SHP77 (cell line): Measurements from ENCODE around the gene CHN2.

Experiments
- DNase-seq, 2 experiments: peaks; one replicate each; lab custom pipeline; 2025; lab: John Stamatoyannopoulos, UW

CHN2 gene

DNA sequence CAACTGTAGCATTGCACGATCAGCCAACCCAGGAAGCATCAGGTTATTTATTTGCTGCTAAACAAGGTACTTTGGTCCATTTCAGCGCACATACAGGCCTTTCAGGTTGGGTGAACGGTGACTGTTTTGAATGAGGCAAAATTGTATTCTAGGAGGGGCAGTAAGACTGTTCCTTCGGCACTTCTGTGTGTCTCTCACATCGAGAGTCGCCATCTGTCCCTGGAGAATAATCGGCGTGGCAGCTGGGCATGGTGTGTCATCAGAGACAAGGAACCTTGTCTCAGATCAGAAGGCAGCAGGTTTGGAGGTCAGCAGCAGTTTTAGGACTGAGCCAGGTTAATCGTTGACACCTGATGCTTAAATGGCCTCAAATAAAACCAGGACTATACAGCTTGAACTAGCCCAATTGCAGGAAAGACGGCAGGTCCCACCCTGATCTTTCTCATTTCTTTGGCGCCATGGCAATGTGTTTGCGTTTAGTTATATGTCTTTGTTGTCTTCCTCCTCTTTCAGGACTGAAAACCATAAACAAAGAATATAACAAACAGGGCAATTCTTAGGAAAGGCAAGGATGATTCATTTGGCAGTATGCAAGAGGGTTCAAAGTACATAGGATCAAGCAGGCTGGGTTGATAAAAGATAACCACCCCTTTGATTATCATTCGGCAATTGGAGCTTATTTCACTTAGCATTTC, 277.0 kb downstream of the CHN2 start:
- DNase-seq: no peak

DNA sequence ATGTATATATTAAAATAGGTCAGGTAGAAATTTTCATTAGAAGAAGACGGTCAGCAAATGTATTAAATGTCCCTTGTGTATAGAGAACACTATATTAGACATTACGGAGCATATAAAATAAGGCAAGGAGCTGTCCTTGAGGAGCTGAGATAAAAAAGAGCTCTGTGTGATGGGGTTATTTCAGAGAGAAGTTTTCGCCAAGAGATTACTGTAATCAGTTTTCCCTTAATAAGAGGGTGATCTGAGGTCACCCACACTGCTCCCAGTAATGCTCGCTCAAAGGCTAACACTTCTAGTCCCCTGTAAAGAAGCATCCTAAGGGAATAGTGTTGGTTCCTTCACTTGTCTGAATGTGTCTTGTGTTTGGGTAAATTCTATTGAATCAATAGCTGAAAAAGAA, 282.3 kb downstream of the CHN2 start:
- no peak for DNase-seq

DNA sequence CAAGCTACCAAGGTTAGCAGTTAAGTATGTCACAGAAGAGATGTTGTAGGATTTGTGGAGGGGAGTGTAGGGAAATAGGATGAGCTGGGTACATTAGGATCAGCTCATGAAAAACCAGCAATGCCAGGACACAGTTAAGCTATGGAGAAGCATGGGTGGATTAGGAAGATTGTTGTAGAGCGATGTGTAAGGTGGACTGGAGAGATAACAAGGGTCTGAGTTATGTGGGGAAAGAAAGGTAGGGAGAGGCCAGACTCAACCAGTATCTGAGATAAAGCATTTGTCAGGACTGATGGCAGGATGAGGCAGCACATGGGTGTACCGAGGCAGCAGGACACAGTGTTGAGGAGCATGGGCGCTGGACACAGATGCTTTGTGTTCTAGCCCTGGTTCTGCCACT, 283.7 kb downstream of the CHN2 start:
- DNase-seq: no peak

DNA sequence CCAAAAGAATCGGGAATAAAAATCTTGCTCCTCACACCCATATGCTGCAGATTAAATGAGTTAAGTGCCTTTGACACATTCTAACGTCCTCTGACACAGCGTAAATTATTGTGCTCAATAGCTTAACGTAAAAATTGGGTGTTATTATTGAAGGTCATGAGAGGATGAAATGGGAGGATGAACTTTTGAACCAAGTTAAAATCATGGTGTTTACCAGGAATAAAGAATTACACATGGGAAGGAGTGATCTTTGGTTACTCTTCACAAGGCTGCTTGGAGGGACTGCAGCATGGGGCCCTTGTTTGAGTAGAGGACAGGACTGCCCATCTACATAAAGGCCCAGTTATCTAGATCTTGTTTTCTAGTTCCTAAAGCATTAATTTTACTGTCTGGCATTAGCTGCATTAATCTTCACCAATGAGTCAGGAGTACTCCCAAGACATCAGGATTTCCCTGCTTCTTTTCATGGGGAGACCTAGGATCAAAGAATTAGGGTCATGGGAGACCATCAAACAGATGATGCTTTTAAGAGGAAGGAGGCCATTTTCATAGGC, 284.2 kb downstream of the CHN2 start:
- DNase-seq: no peak

DNA sequence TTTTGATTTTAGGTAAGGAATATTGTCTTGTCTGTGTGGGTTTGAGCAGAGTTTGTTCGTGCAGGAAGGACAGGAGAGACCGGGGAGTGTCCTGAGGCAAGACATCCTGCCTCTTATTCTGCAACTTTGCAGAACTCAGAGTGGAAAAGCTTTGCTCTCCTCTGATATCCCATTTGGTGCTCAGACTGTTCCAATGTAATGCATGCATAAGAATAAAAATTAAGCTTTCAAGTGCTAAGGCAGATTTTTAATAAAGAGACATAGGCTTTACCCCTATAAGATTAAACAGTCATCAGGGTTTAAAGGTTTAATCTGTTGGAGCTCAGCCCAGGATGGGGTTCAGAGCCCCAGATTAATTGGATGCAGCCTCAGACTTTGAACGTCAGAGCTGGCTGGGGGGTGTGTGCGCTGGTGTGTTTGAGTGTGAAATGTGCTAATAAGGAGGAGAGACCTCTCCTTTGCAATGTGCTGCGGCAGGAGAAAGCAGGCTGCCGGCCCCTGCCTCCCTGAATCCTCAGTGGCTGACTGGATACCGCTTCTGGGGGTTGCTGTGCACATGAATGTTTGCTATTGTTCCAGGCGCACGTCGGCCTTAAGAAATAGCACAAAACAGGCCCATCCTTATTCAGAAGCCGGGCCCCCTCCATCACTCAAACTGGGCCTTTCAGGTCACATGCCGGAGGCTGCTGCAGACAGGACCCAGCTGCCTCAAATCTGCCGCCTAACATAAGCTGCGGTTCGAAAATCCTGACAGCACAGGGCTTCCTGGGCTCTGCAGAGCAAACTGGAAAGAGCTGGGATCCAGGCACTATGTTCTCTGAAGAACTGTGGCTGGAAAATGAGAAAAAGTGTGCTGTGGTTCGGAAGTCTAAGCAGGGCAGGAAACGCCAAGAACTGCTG, 285.0 kb downstream of the CHN2 start:
- DNase-seq: no peak

DNA sequence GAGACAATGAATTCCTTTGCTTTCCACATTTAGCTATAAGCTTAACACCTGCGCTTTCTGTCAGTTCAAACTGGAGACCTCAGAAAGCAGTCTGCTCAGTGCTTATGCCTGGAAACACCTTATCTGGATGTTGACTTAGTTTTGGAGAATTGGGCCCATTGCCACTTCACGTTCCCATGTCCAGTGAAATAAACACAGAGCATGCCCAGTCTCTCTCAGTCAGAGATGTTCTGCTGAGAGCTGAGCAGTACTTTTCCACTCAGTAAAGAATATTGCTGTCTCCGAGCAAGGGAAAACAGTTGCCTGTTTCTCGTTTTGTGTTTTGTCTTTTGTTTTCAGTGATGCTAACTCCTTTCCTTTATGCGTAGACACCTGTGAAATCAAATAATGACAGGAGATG, 285.9 kb downstream of the CHN2 start:
- peak; percentile 61 to 70 for DNase-seq

DNA sequence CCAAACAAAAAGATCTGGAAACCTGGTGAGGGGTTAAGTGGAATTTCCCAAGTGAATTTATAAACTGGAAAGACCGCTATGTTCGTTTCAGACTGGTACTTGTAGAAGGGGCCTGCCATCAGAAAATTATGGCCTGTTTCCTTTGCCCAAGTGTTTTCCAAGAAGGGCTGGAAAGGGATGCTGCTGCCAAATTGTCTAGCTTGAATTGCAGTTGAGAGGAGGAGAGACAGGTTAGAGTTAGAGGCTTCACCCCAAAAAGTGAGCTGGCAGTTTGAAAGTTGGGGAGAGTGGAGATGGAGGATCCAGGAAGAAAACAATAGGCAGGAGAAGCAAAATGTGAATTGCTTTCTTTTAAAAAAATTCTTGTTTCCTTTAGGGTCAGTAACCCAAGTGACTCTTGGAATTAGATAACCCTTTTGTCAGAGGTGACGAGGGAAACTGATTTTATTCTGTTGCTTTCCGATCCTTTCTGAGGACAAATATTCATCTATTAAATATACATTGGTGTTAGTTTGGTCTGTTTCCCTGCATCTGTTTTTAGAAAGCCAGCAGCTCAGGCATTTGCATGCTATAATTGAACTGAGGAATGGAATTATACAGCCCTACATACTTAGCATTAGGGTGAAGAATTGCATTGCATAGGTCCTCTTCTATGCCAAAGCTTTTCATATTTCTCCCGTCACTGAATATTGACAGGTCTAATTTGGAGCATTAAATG, 286.5 kb downstream of the CHN2 start:
- DNase-seq: no peak

DNA sequence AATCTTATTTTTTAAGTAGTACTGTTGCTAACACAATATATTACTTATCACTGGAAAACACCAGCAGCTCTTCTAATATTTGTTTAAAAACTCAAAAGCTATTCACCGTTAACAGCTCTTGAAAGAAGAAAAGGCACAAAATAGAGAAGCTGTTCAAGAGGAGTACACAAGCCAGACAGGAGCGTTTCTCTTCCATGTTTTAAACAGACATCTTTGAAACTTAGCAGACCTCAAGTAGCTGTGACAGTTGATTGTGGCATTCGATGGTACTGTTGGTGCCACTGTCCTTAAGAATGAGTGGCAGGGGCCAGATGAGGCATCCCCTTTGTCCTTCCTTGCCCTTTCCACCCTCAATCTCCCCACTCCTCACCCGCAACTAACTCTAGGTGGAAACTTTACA, 287.5 kb downstream of the CHN2 start:
- DNase-seq: no peak

DNA sequence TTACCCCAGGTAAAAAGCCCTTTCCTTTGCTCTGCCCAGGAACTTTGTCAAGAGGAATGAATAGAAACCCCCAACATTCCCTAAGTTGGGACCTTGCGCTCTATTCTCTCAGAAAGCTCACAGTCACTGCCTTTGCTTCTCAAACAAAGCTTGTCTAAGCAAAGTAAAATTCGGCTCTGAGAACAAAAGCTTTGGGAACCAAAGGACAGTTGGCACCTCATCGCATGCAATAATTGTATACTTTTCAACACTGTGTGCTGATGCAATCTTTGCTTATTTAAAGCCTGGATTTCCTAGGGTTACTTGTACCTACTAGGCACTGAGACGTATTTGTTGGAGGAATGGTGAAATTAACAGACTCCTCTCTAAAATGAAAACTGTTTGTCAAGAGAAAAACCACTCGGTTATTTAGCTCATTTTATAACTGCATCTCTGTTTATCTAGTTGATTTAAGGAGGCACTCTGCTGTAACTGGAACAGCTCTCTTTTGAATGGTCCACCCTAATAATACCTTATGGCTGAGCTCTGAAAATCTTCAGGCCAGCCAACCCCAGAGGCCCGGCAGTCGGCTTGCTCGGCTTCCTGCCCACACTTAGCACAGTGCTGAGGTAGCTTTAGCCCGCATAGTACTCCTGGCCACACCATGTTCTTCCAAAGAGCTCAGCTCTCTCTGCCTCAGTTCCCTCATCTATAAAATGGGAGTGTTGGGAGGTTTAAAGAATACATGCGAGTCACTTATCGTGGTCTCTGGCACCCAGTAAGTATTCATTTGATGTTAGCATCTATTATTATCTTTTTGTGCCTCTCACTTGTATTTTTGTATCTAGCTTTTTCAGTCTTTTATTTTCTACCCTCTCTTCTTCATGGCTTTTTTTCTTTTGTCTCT, 288.9 kb downstream of the CHN2 start:
- peak; percentile 23 to 30 for DNase-seq

DNA sequence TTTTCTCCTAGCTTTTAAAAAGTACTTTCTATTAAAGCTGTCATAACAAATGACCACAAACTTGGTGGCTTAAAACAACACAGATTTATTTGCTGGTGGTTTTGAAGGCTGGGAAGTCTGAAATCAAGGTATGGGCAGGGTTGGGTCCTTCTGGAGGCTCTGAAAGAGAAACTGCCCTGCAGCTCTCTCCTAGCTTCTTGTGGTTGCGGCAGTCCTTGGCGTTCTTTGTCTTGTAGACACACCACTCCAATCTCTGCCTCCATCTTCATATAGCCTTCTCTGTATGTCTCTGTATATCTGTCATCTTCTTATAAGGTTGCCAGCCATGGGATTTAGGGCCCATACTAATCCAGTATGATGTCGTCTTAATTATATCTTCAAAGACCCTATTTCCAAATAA, 289.7 kb downstream of the CHN2 start:
- no peak for DNase-seq

DNA sequence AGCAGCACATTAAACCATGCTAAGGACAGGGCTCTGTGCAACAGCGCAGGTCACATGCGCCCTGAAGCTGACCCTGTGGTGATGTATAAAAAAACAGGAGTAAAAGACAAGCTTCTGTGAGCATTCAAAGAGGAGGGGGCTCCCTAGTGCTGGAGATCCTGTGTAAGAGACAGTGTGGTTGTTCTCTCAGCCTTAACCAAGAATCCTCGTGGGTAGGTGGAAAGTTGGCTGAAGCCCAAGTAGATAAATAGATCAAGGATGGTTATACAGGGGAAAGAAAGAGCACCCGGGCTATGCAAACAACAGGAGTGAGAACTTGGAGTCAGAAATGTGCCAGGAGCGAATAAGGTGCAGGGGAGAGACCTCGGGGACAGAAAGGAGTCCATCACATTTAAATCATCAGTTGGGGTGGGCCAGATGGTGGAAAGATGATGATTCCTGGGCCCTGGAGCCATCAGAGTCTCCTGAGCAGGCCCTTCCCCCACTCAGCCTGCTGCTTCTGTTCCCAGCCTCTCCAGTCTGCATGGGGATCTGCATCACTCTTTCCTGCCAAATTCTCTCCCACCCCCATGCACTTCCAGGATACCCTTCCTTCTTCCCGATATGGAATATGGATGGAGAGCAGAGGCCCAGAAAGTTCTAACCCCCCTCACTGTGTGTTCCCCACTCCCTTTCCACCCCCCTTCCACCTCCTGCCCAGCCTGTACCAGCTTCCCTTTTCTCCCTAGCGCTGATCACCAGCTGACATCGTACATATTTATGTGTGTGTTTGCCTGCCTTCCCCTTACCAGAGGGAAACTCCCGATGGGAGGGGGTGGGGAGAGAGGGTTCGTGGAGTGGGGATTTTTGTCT, 291.0 kb downstream of the CHN2 start:
- peak; percentile 49 to 56 for DNase-seq

DNA sequence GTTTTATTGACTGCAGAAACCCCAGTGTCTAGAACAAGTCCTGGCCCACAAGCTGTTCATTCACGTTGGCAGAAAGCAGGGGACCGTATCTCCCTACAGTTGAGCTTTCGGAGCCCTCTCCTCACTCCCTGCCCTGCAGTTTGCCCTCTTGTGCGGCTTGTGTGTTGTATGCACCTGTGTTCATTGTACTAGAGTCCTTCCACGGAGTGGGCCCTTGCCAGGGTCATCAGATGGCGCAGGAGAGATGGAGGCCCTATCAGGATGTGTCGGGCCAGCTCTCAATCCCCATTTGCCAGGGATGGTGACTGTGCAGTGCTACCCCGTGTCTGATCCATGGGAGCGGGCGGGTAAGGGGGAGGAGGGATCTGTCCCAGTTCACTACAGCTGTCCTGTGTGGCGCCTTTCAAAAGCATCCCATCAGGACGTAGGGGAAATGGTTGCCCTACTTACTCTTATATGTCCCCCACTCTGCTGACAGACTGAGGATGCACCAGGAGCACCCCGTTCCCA, 291.7 kb downstream of the CHN2 start:
- no peak for DNase-seq

DNA sequence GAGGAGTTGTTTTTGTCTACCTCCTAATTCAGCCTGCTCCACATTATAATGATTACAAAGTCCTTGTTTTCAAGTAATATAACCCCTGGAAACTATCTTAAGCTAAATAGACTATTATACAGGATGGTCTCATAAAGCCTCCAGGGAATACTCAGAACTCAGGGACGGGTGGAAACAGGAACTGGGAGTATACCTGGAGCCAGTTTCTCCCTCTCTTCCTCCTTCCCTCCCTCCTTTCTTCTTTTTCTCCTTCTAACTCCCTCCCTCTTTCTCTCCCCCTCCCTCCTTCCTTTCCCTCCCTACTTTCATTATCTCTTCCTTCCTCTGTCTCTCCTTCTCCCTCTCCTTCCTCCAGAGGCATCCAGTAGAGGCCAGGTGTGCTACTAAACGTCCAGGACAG, 292.8 kb downstream of the CHN2 start:
- DNase-seq: no peak

DNA sequence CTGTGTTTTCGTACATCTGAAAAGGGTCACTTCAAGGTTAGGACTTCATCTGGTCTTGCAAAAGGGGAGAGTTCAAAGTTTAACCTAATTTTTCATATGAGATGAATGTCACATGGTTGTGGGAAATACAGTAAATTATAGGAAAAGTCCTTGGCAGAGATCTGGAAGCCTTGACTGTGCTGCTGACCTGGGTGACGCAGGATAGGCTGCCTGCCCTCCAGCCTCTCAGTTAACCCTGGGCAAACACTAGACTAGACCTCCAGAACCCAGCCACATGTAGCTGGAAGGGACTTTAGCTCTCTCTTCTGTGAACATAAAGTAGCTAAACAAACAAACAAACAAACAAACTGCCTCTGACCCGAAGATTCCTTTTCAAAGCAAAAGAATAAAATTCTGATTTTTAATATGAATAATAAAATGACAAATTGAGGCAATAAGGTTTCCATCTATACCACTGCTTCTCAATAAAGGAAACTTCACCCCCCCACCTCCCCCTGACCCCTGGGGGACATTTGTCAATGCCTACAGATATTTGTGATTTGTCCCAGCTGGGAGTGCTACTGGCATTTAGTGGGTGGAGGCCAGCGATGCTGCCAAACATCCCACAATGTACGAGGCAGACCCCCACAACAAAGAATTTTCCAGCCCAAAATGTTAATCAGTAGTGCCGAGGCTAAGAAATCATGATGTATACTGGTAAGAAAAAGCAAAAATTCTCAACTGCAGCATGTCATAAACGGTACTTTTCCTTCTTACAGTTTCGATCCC, 293.8 kb downstream of the CHN2 start:
- no peak for DNase-seq

DNA sequence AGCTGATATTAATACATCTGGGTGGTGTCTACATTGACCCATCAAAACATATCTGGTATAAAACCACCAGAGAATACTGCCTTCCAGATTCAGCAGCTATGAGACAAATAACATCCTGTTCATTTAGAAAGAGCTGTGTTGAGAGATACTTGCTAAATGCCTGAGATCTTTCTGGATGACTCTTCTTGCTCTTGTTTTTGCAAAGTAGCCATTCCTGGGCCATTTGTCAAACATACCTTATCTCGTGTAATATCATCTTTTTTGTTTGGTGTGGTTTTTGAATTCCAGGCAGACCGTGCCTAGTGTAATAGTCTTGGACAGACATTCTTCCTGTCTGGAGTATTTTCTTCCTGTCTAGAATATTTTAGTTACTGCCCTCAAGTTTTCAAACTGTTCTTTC, 294.4 kb downstream of the CHN2 start:
- no peak for DNase-seq

DNA sequence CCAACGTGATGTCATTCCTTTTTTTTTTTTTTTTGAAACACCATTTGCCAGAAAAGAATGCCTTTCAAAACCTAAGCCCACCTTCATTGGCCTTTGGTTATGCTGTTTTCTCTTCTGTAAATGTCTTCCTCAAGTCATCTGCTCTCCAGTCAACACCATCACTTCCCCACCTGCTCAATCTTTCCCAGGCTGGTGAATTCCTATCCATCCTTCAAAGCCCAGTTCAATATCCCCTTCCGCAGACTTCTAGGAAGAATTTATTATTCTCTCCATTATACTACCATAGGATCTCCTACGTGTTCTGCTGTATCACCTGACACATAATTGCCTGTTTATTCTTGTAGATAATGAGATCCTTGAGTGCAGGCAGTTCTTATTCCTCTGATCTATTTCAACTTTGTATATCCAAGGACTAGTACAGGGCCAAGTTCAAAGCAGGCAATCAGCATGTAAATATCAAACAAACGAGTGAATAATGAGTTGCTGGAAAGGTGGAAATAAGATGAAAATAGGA, 295.6 kb downstream of the CHN2 start:
- DNase-seq: no peak

DNA sequence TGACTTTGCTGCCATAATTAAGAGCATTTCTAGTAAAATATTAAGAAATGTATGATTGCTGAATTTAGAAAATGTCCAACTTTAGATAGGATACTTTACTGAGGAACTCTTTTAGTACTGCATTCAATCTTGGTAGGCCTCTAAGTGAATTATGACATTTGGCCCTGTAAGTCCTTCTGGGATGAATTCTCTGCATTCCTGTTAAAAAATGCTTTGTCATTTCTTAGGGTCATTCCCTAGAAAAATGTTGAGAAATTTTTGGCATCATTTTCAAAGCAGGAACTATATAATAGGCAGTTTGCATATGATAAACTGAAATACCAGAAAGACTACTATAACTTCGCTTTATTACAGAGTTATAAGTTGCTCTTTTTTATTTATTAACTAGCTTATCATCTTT, 299.8 kb downstream of the CHN2 start:
- no peak for DNase-seq

DNA sequence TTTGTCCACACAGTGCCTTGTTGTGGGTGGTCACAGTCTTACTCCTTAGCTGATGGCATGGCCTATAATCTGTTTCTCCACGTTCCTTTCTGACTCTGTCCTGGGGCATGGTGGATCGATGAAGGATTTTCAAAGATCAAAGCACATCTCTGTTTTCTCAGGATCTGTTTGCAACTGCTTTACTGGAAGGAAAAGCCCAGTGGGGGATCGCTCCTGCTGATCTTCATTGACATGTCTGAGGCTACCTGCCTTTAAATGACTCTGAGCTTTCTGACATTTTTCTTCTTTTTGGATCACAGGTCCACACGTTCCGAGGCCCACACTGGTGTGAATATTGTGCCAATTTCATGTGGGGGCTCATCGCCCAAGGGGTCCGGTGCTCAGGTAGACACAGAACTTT, 301.1 kb downstream of the CHN2 start:
- DNase-seq: no peak

DNA sequence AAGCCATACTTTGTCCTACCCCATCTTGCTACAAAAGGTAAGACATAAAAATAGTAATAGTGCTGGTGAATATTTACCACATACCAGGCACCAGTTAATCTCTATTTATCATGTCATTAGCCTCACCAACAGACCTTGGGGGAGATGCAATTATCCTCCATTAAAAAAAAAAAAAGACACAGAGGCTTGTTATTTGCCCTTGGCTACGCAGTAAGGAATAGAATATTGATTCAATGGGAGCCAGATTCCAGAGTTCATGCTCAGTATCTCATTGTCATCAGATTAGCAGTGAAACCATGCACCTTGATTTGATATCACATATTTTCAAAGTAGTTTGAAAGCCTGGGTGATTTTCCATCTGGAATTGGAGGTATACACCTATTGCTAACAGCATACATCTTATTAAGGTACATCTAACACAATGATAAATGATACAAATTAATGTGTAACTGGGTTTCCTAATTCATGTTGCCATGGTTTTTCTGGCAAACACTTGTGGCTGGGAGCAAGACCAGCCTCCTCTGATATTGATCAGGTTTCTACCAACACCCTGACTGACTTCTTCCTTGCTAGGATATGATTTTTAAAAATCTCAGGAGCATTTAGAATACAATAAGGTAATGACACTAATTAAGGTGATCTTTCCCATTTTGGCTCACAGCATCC, 301.9 kb downstream of the CHN2 start:
- no peak for DNase-seq
